Endothelial cell of umbilical vein (primary cell): ENCODE results near the gene CSHL1.
"Not testable (repeated sequence)": the region's sequence is repeated elsewhere in the genome, so short reads cannot be mapped to it uniquely, and the experiment has no call there.

Experiments used
- CTCF ChIP-seq, 2 donors: IDR thresholded peaks; 1 replicate in 1 of 2; 2 replicates in 1 of 2; pipeline ENCODE4 v1.5.1; 2011; ENCODE audit warnings: low read length in 2 of 2, mild to moderate bottlenecking in 2 of 2, moderate library complexity in 2 of 2, control low read depth in 1 of 2, inconsistent platforms in 1 of 2, low read depth in 1 of 2; ENCODE audit not compliant: insufficient read depth in 1 of 2; ENCODE audit errors: extremely low read depth in 1 of 2
- MAX ChIP-seq: IDR thresholded peaks from 2 replicates; pipeline ENCODE4 v1.6.1; 2011; ENCODE audit not compliant: insufficient read depth, insufficient read length
- POLR2A ChIP-seq: IDR thresholded peaks from 2 replicates; pipeline ENCODE4 v1.6.1; 2012; ENCODE audit warnings: low read depth, mild to moderate bottlenecking, control low read depth, low read length

DNA sequence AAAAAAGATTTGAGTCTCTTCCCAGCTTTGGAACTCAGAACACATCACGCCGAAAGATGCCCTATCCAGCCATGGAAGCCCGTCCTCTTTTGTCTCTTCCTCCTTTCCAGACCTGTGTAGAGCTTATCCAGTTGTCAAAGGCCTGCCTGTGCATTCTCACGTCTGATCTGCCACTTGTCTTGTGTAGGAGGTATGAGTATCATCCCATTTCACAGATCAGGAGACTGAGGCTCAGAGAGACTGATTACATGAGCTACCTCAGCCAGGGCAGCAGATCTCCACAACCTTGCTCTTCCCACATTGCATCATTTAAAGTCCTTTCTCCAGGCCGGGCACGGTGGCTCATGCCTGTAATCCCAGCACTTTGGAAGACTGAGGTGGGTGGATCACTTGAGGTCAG, 36.4 kb downstream of the CSHL1 start:
- TF ChIP-seq CTCF (IDR thresholded peaks at IDR 0.05; ENCODE audit: extremely low read depth in 1 of 2, insufficient read depth in 1 of 2, low read depth in 1 of 2, low read length in 2 of 2); MAX; POLR2A: not testable (repeated sequence)
